SH-SY5Y (cell line): ENCODE data around the gene HSD11B2.

Experiments used
- GATA2 ChIP-seq: IDR thresholded peaks from 2 replicates; pipeline ENCODE4 v1.6.1; 2011; ENCODE audit warnings: mild to moderate bottlenecking, low read depth, low read length
- GATA3 ChIP-seq: IDR thresholded peaks from 2 replicates; pipeline ENCODE4 v1.6.1; 2011; ENCODE audit warnings: low read depth, mild to moderate bottlenecking, low read length, moderate library complexity

GRCh38 chr16:67477960-67478554 is 47.1 kb downstream of the HSD11B2 start:
- TF ChIP-seq GATA2 (no peak), GATA3 (no peak)
